ENCODE results near the gene PGBD5. TPM values are rescaled to one million over a fixed set of nuclear protein-coding genes. Genes with fewer than 3 reads are reported as not detected.

Gene PGBD5
- total and polyA plus RNA-seq, 9 of the 15 experiments (the other 6 are each of a cell fraction or from before 2014, with no cell fraction given), result under 0.01 to 0.40 (median 0.10) TPM; not detected in 3

DNA sequence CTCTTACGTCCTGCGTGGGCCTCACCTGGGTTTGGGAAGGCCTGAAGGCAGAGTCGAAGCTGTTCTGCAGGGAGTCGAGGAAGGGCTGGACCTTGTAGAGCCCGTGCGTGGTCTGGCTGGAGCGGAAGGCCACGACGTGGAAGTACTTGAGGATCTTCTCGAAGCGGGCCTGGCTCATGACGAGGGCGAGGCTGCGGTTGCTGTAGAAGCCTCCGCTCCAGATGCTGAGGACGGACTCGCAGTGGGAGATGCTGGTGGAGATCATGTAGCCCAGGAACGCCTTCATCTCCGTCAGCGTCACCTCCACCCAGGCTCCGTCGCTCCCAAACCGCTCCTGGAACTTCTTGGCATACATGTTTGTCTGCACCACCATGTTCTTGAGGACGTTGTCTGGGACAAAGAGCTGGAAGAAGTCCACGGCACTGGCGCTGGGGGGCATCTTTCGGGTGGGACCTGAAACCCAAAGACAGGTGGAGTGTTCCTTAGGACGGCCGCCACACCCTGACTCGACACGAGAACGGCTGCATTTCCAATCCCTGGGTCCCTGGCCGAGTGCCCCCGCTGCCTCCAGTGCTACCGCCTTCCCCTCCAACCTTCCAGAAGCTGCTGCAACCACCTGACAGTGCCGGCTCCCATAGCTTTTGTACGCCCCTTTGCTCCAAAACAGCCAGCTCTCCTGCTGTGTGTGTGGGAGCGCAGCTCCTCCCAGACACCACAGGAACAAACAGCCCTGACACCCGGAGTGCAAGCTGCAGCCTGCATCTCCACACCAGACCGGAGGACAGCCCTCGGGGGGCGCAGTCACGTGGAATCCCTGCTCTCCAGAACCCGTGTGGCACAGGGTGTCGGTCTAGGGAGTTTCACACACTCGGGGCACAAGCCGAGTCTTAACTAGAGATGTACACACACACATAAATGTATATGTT lies 69.0 kb downstream of the PGBD5 start:
- Histone ChIP-seq H3K36me3 (ENCODE audit: control insufficient read depth, insufficient read depth, low read length) (no peaks in the 10 kb centered on the region), H4K20me1 (replicated peaks; ENCODE audit: control insufficient read depth, insufficient read depth, low read length) (peaks cover 5% of the 10 kb centered on the region; the same call in 1 of the 2 replicates), H3K4me1 (replicated peaks in 1 of 2; ENCODE audit: control insufficient read depth in 2 of 2, insufficient read depth in 2 of 2, low read length in 2 of 2) (peaks cover 0 to 4% of the 10 kb centered on the region in 2 experiments; a peak in 1 of 5 replicates), H3K4me3 (no peak overlapping the region), H3K27me3 (ENCODE audit: control insufficient read depth in 2 of 2, insufficient read depth in 2 of 2, low read length in 2 of 2) (peaks cover 39 to 84% of the 10 kb centered on the region in 2 experiments), H3K9ac (ENCODE audit: insufficient read depth in 1 of 2, low read depth in 2 of 2, low read length in 2 of 2) (no peak overlapping the region; a peak in 1 of 4 replicates), H3K79me2 (ENCODE audit: control insufficient read depth, insufficient read depth, low read length) (no peaks in the 10 kb centered on the region), H2AFZ (ENCODE audit: low read depth, low read length) (no peak overlapping the region), H3K9me1 (ENCODE audit: control insufficient read depth, insufficient read depth, low read length) (no peaks in the 10 kb centered on the region), H3K27ac (ENCODE audit: extremely low read depth, low read depth, low read length) (no peak overlapping the region), H3K9me3 (replicated peaks; ENCODE audit: control insufficient read depth, insufficient read depth, low read depth, low read length) (no peaks in the 10 kb centered on the region; the same call in 1 of the 2 replicates), H3K4me2 (ENCODE audit: insufficient read depth, low read length) (no peak overlapping the region)
- FAIRE-seq, result no peak
- intact Hi-C loops (cut with micrococcal nuclease) (no loop called here), in situ Hi-C loops (cut with MboI) (no loop called here)
- ATAC-seq, result peak; percentile 32
- POLR2A ChIA-PET, result interaction anchor here (0.7 to 1.3 kb wide), 3 partner anchors 9 to 16 kb away, joined by 3 to 6 read pairs (median 3); no protein-coding TSS in a partner anchor
- under 1% methylated on average over 47 of the region's 47 CpGs for WGBS (ENCODE audit: insufficient coverage, low coverage, missing lambda C conversion rate)
- no TSS peak for BruUV-seq (replicated peaks)
- no peak for DNase-seq (ENCODE audit: extremely low read depth in 1 of 4, low spot score in 3 of 4)
- CTCF ChIA-PET (ENCODE audit: low intra/inter-chr PET ratio), result no interaction called here
- no peak for TF ChIP-seq ZNF699 (CRISPR knock-in tag; IDR thresholded peaks at IDR 0.05; ENCODE audit: insufficient replicate concordance)
- TF ChIP-seq, protein P1, sequence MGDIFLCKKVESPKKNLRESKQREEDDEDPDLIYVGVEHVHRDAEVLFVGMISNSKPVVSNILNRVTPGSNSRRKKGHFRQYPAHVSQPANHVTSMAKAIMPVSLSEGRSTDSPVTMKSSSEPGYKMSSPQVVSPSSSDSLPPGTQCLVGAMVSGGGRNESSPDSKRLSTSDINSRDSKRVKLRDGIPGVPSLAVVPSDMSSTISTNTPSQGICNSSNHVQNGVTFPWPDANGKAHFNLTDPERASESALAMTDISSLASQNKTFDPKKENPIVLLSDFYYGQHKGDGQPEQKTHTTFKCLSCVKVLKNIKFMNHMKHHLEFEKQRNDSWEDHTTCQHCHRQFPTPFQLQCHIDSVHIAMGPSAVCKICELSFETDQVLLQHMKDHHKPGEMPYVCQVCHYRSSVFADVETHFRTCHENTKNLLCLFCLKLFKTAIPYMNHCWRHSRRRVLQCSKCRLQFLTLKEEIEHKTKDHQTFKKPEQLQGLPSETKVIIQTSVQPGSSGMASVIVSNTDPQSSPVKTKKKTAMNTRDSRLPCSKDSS (IDR thresholded peaks at IDR 0.05; ENCODE audit: low read depth, partially characterized antibody), result no peak
- no peak for TF ChIP-seq NRF1 (conservative IDR thresholded peaks at IDR 0.05 in 1 of 2, IDR thresholded peaks at IDR 0.05 in 1 of 2)
- TF ChIP-seq ZNF592 (IDR thresholded peaks at IDR 0.05), result no peak
- TF ChIP-seq FOXK2 (conservative IDR thresholded peaks at IDR 0.05 in 1 of 2, IDR thresholded peaks at IDR 0.05 in 1 of 2; ENCODE audit: low read depth in 2 of 2), result no peak
- no peak for TF ChIP-seq CHD1 (IDR thresholded peaks at IDR 0.05; ENCODE audit: low read length)
- TF ChIP-seq ZNF24 (IDR thresholded peaks at IDR 0.05), result no peak
- TF ChIP-seq ZNF232 (CRISPR knock-in tag; IDR thresholded peaks at IDR 0.05), result no peak
- TF ChIP-seq, protein P2, sequence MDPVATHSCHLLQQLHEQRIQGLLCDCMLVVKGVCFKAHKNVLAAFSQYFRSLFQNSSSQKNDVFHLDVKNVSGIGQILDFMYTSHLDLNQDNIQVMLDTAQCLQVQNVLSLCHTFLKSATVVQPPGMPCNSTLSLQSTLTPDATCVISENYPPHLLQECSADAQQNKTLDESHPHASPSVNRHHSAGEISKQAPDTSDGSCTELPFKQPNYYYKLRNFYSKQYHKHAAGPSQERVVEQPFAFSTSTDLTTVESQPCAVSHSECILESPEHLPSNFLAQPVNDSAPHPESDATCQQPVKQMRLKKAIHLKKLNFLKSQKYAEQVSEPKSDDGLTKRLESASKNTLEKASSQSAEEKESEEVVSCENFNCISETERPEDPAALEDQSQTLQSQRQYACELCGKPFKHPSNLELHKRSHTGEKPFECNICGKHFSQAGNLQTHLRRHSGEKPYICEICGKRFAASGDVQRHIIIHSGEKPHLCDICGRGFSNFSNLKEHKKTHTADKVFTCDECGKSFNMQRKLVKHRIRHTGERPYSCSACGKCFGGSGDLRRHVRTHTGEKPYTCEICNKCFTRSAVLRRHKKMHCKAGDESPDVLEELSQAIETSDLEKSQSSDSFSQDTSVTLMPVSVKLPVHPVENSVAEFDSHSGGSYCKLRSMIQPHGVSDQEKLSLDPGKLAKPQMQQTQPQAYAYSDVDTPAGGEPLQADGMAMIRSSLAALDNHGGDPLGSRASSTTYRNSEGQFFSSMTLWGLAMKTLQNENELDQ (CRISPR knock-in tag; IDR thresholded peaks at IDR 0.05; ENCODE audit: borderline replicate concordance), result no peak
- TF ChIP-seq TEAD4 (IDR thresholded peaks at IDR 0.05; ENCODE audit: low read length), result no peak
- TF ChIP-seq TEAD4 (CRISPR knock-in tag; IDR thresholded peaks at IDR 0.05; ENCODE audit: borderline replicate concordance), result no peak
- no peak for TF ChIP-seq CBFA2T2 (conservative IDR thresholded peaks at IDR 0.05)
- TF ChIP-seq SUPT5H (IDR thresholded peaks at IDR 0.05), result no peak

Data from K562 (cell line).